CD14-positive monocyte (primary cell): ENCODE measurements around the gene EEFSEC. TPM values are rescaled to one million over a fixed set of nuclear protein-coding genes. Genes with fewer than 3 reads are reported as not detected.
A peak's percentile ranks its signal among the peaks of the same experiment; 100 is the strongest.

Experiments used
- DNase-seq, 3 donors: peaks; one replicate each; pipeline ENCODE4 v3.0.0-alpha.2; 2011 to 2022
- H2AFZ ChIP-seq: 2 replicates; pipeline ENCODE4 v1.6.0; 2012; ENCODE audit warnings: mild to moderate bottlenecking, low read depth, low read length, inconsistent platforms; ENCODE audit not compliant: insufficient read depth, poor library complexity, severe bottlenecking
- H3K27ac ChIP-seq, 2 donors: 1 replicate in 1 of 2; 2 replicates in 1 of 2; pipeline ENCODE4 v1.5.1; 2012 to 2013; ENCODE audit warnings: low read length in 2 of 2, control low read depth in 1 of 2, inconsistent platforms in 1 of 2, low read depth in 1 of 2, mild to moderate bottlenecking in 1 of 2
- H3K27me3 ChIP-seq, 2 donors: one replicate each; pipeline versions ENCODE4 v1.6.0 to v1.6.1; 2011 to 2013; ENCODE audit warnings: low read length in 2 of 2; ENCODE audit not compliant: control insufficient read depth in 2 of 2, insufficient read depth in 2 of 2
- H3K36me3 ChIP-seq, 2 donors: replicated peaks in 1 of 2; 1 replicate in 1 of 2; 2 replicates in 1 of 2; pipeline versions ENCODE4 v1.5.1 to v1.6.1; 2012 to 2013; ENCODE audit warnings: low read length in 2 of 2, control low read depth in 1 of 2, inconsistent platforms in 1 of 2, mild to moderate bottlenecking in 1 of 2; ENCODE audit not compliant: insufficient read depth in 2 of 2, control insufficient read depth in 1 of 2
- H3K4me1 ChIP-seq, 2 donors: 1 replicate in 1 of 2; 2 replicates in 1 of 2; pipeline versions ENCODE4 v1.5.1 to v1.6.1; 2012 to 2013; ENCODE audit warnings: low read length in 2 of 2, control low read depth in 1 of 2, inconsistent platforms in 1 of 2, mild to moderate bottlenecking in 1 of 2, moderate library complexity in 1 of 2; ENCODE audit not compliant: insufficient read depth in 2 of 2, control insufficient read depth in 1 of 2
- H3K4me2 ChIP-seq: replicated peaks from 2 replicates; pipeline ENCODE3; 2012; ENCODE audit warnings: low read length, moderate library complexity, mild to moderate bottlenecking; ENCODE audit not compliant: poor library complexity, severe bottlenecking; ENCODE audit errors: extremely low read depth
- H3K4me3 ChIP-seq, 3 experiments: fragments of 200-600 bp in 1 of 3; sonication (generic) in 1 of 3; replicated peaks in 1 of 3; 1 replicate in 2 of 3; 2 replicates in 1 of 3; pipeline ENCODE4 v1.5.1; 2011 to 2013; ENCODE audit warnings: low read length in 3 of 3, mild to moderate bottlenecking in 3 of 3, control low read depth in 2 of 3, low read depth in 2 of 3, inconsistent platforms in 1 of 3, moderate library complexity in 1 of 3
- H3K79me2 ChIP-seq: 2 replicates; pipeline ENCODE4 v1.6.0; 2012; ENCODE audit warnings: mild to moderate bottlenecking, control low read depth, inconsistent platforms, low read length, moderate library complexity; ENCODE audit not compliant: insufficient read depth
- H3K9ac ChIP-seq: 2 replicates; pipeline ENCODE4 v1.6.0; 2017; ENCODE audit warnings: low read length, mild to moderate bottlenecking; ENCODE audit not compliant: insufficient read depth, poor library complexity, severe bottlenecking
- H3K9me3 ChIP-seq, 2 donors: replicated peaks in 1 of 2; 1 replicate in 1 of 2; 2 replicates in 1 of 2; pipeline versions ENCODE4 v1.5.1 to v1.6.1; 2012 to 2013; ENCODE audit warnings: low read length in 2 of 2, control low read depth in 1 of 2; ENCODE audit not compliant: control insufficient read depth in 1 of 2, insufficient read depth in 1 of 2
- H4K20me1 ChIP-seq: 2 replicates; pipeline ENCODE4 v1.6.0; 2012; ENCODE audit warnings: mild to moderate bottlenecking, low read length, control low read depth, moderate library complexity; ENCODE audit not compliant: insufficient read depth
- H3K27ac Mint-ChIP-seq, 7 donors: one replicate each; pipeline ENCODE4 v1.8.0; 2020; ENCODE audit warnings: mild to moderate bottlenecking in 7 of 7, mixed read lengths in 7 of 7, moderate library complexity in 6 of 7, inconsistent platforms in 2 of 7
- H3K27me3 Mint-ChIP-seq, 3 donors: one replicate each; pipeline ENCODE4 v1.8.0; 2021 to 2022; ENCODE audit warnings: low read depth in 3 of 3, mild to moderate bottlenecking in 3 of 3, mixed read lengths in 3 of 3, moderate library complexity in 3 of 3, inconsistent platforms in 1 of 3
- H3K36me3 Mint-ChIP-seq, 2 donors: one replicate each; pipeline ENCODE4 v1.8.0; 2020; ENCODE audit warnings: mixed read lengths in 2 of 2, inconsistent platforms in 1 of 2, mild to moderate bottlenecking in 1 of 2
- H3K4me1 Mint-ChIP-seq: one replicate; pipeline ENCODE4 v1.8.0; 2020; ENCODE audit warnings: mild to moderate bottlenecking, mixed read lengths
- H3K4me3 Mint-ChIP-seq, 2 donors: one replicate each; pipeline ENCODE4 v1.8.0; 2020; ENCODE audit warnings: mild to moderate bottlenecking in 2 of 2, mixed read lengths in 2 of 2, moderate library complexity in 1 of 2
- H3K9me3 Mint-ChIP-seq, 7 donors: one replicate each; pipeline ENCODE4 v1.8.0; 2020 to 2022; ENCODE audit warnings: mixed read lengths in 7 of 7, mild to moderate bottlenecking in 6 of 7, moderate library complexity in 6 of 7, inconsistent platforms in 2 of 7
- CTCF ChIP-seq: fragments of 200-600 bp; IDR thresholded peaks from one replicate; pipeline ENCODE4 v1.8.0; 2022; ENCODE audit warnings: antibody characterized with exemption, mild to moderate bottlenecking
- WGBS: methylation state at CpG from one replicate; pipeline ENCODE4 v1.1.5; 2013; ENCODE audit warnings: missing lambda C conversion rate; ENCODE audit not compliant: insufficient coverage; 5-methylcytosine and 5-hydroxymethylcytosine counted together
- intact Hi-C, 2 donors: fragments of 100-400 bp; cut with micrococcal nuclease; formaldehyde crosslinking; loops; one replicate each; pipeline versions ENCODE4 v1.15.0 to v1.15.1; 2023
- polyA plus RNA-seq, 3 donors: library from polyadenylated mRNA; depleted of rRNA in 1 of 3; unstranded in 2 of 3; stranded (reverse) in 1 of 3; fragments of 300-500 nt in 2 of 3; fragments of >200 nt in 1 of 3; fragmentation: Illumina TruSeq in 2 of 3; gene quantifications; 1 replicate in 2 of 3; 2 replicates in 1 of 3; pipeline ENCODE4 v1.2.3, GENCODE V29; 2012 to 2021

Gene EEFSEC
- polyA plus RNA-seq, 3 donors, result 13.3 to 14.9 (median 14.9) TPM

- Mint-ChIP-seq H3K4me1 (peaks cover 26% of the 10 kb centered on the region), H3K36me3 (peaks cover 25 to 28% of the 10 kb centered on the region in 2 donors), H3K27ac (peak overlapping the region in 2 of 7 donors; percentile 5 to 72), H3K4me3 (no peak overlapping the region), H3K9me3 (peaks cover 0 to 1% (median 0%) of the 10 kb centered on the region in 7 donors), H3K27me3 (peaks cover 0 to 1% (median 0%) of the 10 kb centered on the region in 3 donors)
- no peak overlapping the region for H3K4me3 ChIP-seq
- H3K27me3 ChIP-seq, result no peaks in the 10 kb centered on the region
- no peak overlapping the region for H3K4me2 ChIP-seq
- WGBS, result 94% methylated on average over 7 of the region's 8 CpGs
- H2AFZ ChIP-seq, result no peak overlapping the region
- no peak overlapping the region for H3K9ac ChIP-seq
- peaks cover 30% of the 10 kb centered on the region for H3K79me2 ChIP-seq
- peaks cover 20 to 22% of the 10 kb centered on the region in 2 donors for H3K4me1 ChIP-seq
- H4K20me1 ChIP-seq, result peaks cover 42% of the 10 kb centered on the region
- no peak for DNase-seq
- intact Hi-C loops, result no loop called here
- H3K27ac ChIP-seq, result peak overlapping the region in 1 of 2 donors; percentile 22
- peaks cover 0 to 14% of the 10 kb centered on the region in 2 donors for H3K36me3 ChIP-seq
- H3K9me3 ChIP-seq, result no peaks in the 10 kb centered on the region
- TF ChIP-seq CTCF, result no peak
These were observed 14.3 kb downstream of the EEFSEC start for GRCh38 chr3:128167646-128167972.

GRCh38 chr3:128167973-128168674 lies 14.8 kb downstream of the EEFSEC start:
- Histone ChIP-seq H3K9ac (no peak overlapping the region), H3K4me1 (peaks cover 22% of the 10 kb centered on the region in 2 donors), H3K27ac (peak overlapping the region; percentile 5 to 22), H3K4me2 (peak overlapping the region; percentile 8), H2AFZ (no peak overlapping the region), H3K9me3 (no peaks in the 10 kb centered on the region), H3K4me3 (no peak overlapping the region), H4K20me1 (peaks cover 42% of the 10 kb centered on the region), H3K36me3 (peaks cover 0 to 9% of the 10 kb centered on the region in 2 donors), H3K27me3 (no peaks in the 10 kb centered on the region), H3K79me2 (peaks cover 30% of the 10 kb centered on the region)
- 56% methylated on average over 5 of the region's 5 CpGs for WGBS
- peaks cover 0 to 1% (median 0%) of the 10 kb centered on the region in 7 donors for H3K9me3 Mint-ChIP-seq
- no peak for DNase-seq
- peaks cover 29% of the 10 kb centered on the region for H3K4me1 Mint-ChIP-seq
- intact Hi-C loops, result no loop called here
- no peak overlapping the region for H3K4me3 Mint-ChIP-seq
- peaks cover 21 to 24% of the 10 kb centered on the region in 2 donors for H3K36me3 Mint-ChIP-seq
- H3K27me3 Mint-ChIP-seq, result peaks cover 0 to 1% (median 0%) of the 10 kb centered on the region in 3 donors
- no peak for TF ChIP-seq CTCF
- H3K27ac Mint-ChIP-seq, result peak overlapping the region in 5 of 7 donors; percentile 9 to 72 (median 46)
